Activated CD8-positive, alpha-beta memory T cell treated with anti-CD3 and anti-CD28 coated beads, Interleukin-2, amount 50 U/mL, for 24 hours (primary cell): Measurements from ENCODE around the gene LIPG.
"Not testable (repeated sequence)": the region's sequence is repeated elsewhere in the genome, so short reads cannot be mapped to it uniquely, and the experiment has no call there.

Experiments used
- DNase-seq: peaks from one replicate; pipeline ENCODE4 v3.0.0-alpha.2; 2020; ENCODE audit errors: extremely low read depth

LIPG gene

GRCh38 chr18:49561289-49562193 lies at the start of gene LIPG:
TSS of gene LIPG (plus strand) at chr18:49562057. CDS start at chr18:49562309, 252 bp downstream.
- DNase-seq = peak; percentile 20

- DNase-seq = not testable (repeated sequence)
These were observed 49.0 kb upstream of the LIPG start for GRCh38 chr18:49512876-49513275.

GRCh38 chr18:49514577-49514976 lies 47.3 kb upstream of the LIPG start:
- DNase-seq = no peak

GRCh38 chr18:49515003-49515402 lies 46.9 kb upstream of the LIPG start:
- not testable (repeated sequence) for DNase-seq

GRCh38 chr18:49515516-49515915 lies 46.3 kb upstream of the LIPG start:
- no peak for DNase-seq

GRCh38 chr18:49517483-49517882 lies 44.4 kb upstream of the LIPG start:
- no peak for DNase-seq

- DNase-seq = no peak
These were observed 42.5 kb upstream of the LIPG start for GRCh38 chr18:49519101-49519971.

GRCh38 chr18:49520661-49521145 lies 41.2 kb upstream of the LIPG start:
- no peak for DNase-seq

- DNase-seq = no peak
These were observed 40.5 kb upstream of the LIPG start for GRCh38 chr18:49521216-49521835.

- DNase-seq = not testable (repeated sequence)
These were observed 38.2 kb upstream of the LIPG start for GRCh38 chr18:49523580-49524093.

- no peak for DNase-seq
These were observed 37.5 kb upstream of the LIPG start for GRCh38 chr18:49524349-49524748.

- DNase-seq = no peak
These were observed 36.9 kb upstream of the LIPG start for GRCh38 chr18:49524951-49525350.

GRCh38 chr18:49525981-49526380 lies 35.9 kb upstream of the LIPG start:
- DNase-seq = no peak

- no peak for DNase-seq
These were observed 34.1 kb upstream of the LIPG start for GRCh38 chr18:49527631-49528327.

- no peak for DNase-seq
These were observed 32.3 kb upstream of the LIPG start for GRCh38 chr18:49529596-49529995.

GRCh38 chr18:49531678-49532153 lies 30.1 kb upstream of the LIPG start:
- no peak for DNase-seq

GRCh38 chr18:49534846-49535601 lies 26.8 kb upstream of the LIPG start:
- DNase-seq = no peak

- DNase-seq = no peak
These were observed 24.5 kb upstream of the LIPG start for GRCh38 chr18:49537232-49537896.

GRCh38 chr18:49544362-49544761 lies 17.5 kb upstream of the LIPG start:
- DNase-seq = no peak

GRCh38 chr18:49546278-49546677 lies 15.6 kb upstream of the LIPG start:
- no peak for DNase-seq
